Measurements from ENCODE around the gene FBXO31. TPM values are rescaled to one million over a fixed set of nuclear protein-coding genes. Genes with fewer than 3 reads are reported as not detected.

FBXO31 gene
- total and polyA plus RNA-seq, 2 experiments from 2014 or later = 15.4 to 26.1 TPM

DNA sequence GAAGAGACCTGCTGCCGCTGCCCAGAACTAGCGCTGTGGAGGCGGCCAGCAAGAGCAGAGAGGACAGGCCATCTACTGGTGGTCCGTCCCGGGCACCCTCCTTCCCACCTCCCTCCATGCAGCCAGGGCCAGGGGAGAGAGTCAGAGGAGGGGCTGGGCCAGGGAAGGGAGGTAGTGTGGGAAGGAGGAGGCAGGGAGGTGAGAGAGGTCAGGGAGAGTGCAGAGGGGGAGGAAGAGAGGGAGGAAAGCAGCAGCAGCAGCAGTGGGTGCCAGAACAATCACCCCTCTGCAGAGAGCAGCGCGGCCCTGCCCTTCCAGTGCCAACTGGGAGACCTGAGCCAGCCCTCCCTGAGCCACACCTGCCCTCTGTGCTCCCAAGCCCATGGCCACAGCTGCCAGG is 73.0 kb downstream of the FBXO31 start:
- H3K4me1 ChIP-seq (ENCODE audit: low read depth) = peaks cover 4% of the 10 kb centered on the region
- H3K36me3 ChIP-seq = no peaks in the 10 kb centered on the region
- peak overlapping the region; percentile 60 for H3K27ac ChIP-seq
- H3K27me3 ChIP-seq = no peaks in the 10 kb centered on the region
- no peaks in the 10 kb centered on the region for H3K9me3 ChIP-seq (ENCODE audit: low read depth)
- TF ChIP-seq, protein P1, sequence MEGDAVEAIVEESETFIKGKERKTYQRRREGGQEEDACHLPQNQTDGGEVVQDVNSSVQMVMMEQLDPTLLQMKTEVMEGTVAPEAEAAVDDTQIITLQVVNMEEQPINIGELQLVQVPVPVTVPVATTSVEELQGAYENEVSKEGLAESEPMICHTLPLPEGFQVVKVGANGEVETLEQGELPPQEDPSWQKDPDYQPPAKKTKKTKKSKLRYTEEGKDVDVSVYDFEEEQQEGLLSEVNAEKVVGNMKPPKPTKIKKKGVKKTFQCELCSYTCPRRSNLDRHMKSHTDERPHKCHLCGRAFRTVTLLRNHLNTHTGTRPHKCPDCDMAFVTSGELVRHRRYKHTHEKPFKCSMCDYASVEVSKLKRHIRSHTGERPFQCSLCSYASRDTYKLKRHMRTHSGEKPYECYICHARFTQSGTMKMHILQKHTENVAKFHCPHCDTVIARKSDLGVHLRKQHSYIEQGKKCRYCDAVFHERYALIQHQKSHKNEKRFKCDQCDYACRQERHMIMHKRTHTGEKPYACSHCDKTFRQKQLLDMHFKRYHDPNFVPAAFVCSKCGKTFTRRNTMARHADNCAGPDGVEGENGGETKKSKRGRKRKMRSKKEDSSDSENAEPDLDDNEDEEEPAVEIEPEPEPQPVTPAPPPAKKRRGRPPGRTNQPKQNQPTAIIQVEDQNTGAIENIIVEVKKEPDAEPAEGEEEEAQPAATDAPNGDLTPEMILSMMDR (IDR thresholded peaks at IDR 0.05; ENCODE audit: low read depth, low read length) = no peak
- no peak for DNase-seq (ENCODE audit: low read depth in 1 of 2, low spot score in 1 of 2)
- H3K4me3 ChIP-seq = no peak overlapping the region

DNA sequence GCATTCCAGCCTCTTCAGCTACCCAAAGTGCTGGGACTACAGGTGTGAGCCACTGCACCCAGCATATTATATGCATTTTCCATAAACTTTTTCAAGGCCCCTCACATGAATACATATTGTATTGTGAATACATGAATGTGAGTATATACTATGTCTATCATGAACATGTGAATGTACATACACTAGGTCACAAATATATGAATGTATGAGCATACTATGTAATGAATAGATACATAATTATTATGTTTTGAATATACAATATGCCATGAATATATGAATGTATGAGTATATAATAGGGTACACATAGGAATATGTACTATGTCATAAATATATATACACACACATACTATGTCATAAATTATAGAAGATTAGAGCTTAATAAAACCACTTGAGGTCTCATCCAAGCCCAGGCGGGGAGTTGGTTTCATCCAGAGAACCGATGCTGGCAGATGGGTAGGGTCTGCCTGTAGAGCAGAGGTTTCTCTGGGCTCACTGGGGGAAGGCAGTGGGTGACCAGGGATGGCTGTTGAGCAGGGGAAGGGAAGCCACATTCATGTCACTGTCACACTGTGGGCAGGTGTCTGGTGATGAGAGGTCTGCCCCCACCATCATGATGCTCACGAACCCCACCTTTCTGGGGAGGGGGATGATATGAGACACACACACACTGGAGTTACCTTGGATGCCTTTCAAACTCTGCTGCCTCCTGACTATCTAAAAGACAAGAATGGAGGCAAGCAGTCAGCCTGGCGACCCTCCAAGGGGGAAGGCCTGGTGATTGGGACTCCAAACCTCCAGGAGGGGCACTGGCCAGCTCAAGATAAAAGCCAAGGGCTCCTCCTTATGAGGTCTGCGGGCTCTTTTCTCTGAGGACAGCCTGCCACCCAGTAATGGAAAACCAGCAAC is 73.7 kb downstream of the FBXO31 start:
- H3K4me3 ChIP-seq = no peak overlapping the region
- no peak for DNase-seq (ENCODE audit: low read depth in 1 of 2, low spot score in 1 of 2)
- no peaks in the 10 kb centered on the region for H3K36me3 ChIP-seq
- TF ChIP-seq, protein P1 (IDR thresholded peaks at IDR 0.05; ENCODE audit: low read depth, low read length) = no peak
- H3K4me1 ChIP-seq (ENCODE audit: low read depth) = peaks cover 4% of the 10 kb centered on the region
- H3K27me3 ChIP-seq = no peaks in the 10 kb centered on the region
- H3K27ac ChIP-seq = peak overlapping the region; percentile 60
- H3K9me3 ChIP-seq (ENCODE audit: low read depth) = no peaks in the 10 kb centered on the region

- Histone ChIP-seq H3K4me3 (no peak overlapping the region), H3K36me3 (no peaks in the 10 kb centered on the region), H3K4me1 (ENCODE audit: low read depth) (peaks cover 4% of the 10 kb centered on the region), H3K27me3 (no peaks in the 10 kb centered on the region), H3K27ac (no peak overlapping the region), H3K9me3 (ENCODE audit: low read depth) (no peaks in the 10 kb centered on the region)
- no peak for DNase-seq (ENCODE audit: low read depth in 1 of 2, low spot score in 1 of 2)
- TF ChIP-seq, protein P1 (IDR thresholded peaks at IDR 0.05; ENCODE audit: low read depth, low read length) = no peak
Observed at GRCh38 chr16:87308826-87309225, 74.8 kb downstream of the FBXO31 start.

GRCh38 chr16:87306516-87306915 is 77.1 kb downstream of the FBXO31 start:
- H3K4me3 ChIP-seq = no peak overlapping the region
- H3K27me3 ChIP-seq = no peaks in the 10 kb centered on the region
- no peaks in the 10 kb centered on the region for H3K36me3 ChIP-seq
- TF ChIP-seq, protein P1 (IDR thresholded peaks at IDR 0.05; ENCODE audit: low read depth, low read length) = no peak
- no peaks in the 10 kb centered on the region for H3K9me3 ChIP-seq (ENCODE audit: low read depth)
- peaks cover 12% of the 10 kb centered on the region for H3K4me1 ChIP-seq (ENCODE audit: low read depth)
- H3K27ac ChIP-seq = no peak overlapping the region
- DNase-seq (ENCODE audit: low read depth in 1 of 2, low spot score in 1 of 2) = no peak

DNA sequence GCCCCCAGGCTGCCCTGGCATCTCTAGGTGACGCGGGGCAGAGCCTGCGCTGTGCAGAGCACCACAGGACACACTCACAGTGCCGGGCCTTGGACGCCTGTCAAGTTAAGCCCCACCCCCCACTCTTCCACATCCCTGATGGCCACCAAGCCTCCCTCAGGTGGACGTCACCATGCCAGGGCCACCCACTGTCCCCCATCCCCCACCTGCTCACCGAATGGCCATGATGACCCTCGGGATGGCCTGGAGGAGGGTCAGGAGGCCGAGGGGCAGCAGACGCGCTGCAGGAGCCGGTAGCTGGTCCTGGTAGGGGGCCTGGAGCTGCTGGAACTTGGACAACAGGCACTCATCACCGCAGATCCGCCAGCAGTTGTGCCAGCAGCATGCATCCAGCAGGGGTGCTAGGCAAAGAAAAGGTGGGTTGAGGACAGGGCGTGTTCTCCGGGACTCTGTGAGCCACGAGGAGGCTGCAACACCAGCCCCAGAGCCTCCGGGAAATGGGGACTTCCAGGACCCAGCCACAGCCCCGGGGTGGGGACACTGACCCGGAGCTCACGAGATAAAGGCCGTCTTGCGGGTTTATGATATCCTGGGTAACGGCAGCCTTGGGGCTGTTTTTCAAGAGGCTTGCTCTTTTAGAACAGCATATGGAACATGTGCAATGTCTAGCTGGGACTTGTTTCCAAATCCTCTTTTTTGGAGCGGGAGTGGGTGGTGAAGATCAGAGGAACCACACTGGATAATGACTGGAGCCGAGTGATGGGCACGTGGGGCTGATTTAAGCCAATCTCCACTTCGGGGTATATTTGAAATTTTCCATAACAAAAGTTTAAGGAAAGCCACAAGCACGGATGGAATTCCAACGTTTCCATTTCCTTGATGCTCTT is 77.8 kb downstream of the FBXO31 start:
- Histone ChIP-seq H3K4me3 (no peak overlapping the region), H3K4me1 (ENCODE audit: low read depth) (peaks cover 12% of the 10 kb centered on the region), H3K27me3 (no peaks in the 10 kb centered on the region), H3K27ac (no peak overlapping the region), H3K36me3 (no peaks in the 10 kb centered on the region), H3K9me3 (ENCODE audit: low read depth) (no peaks in the 10 kb centered on the region)
- TF ChIP-seq, protein P1 (IDR thresholded peaks at IDR 0.05; ENCODE audit: low read depth, low read length) = peak; percentile 39
- peak in 1 of 2 donors; percentile 77 for DNase-seq (ENCODE audit: low read depth in 1 of 2, low spot score in 1 of 2)
